Endothelial cell of umbilical vein (primary cell): ENCODE measurements around the gene PDE3A. TPM values are rescaled to one million over a fixed set of nuclear protein-coding genes. Genes with fewer than 3 reads are reported as not detected.
A peak's percentile ranks its signal among the peaks of the same experiment; 100 is the strongest.

Experiments used
- BruUV-seq: library from RNA; stranded (reverse); fragments of 400-500 nt; replicated peaks from 2 replicates; lab custom pipeline; 2021; lab: Mats Ljungman, UMichigan
- CTCF ChIA-PET: fragments of 300-600, 350-600 bp; sonication (Branson Sonifier 250); formaldehyde crosslinking; loops from one replicate; lab custom pipeline; 2021; ENCODE audit warnings: antibody characterized with exemption, inconsistent platforms; lab: Charles Lee
- POLR2A ChIA-PET: fragments of 300-600, 350-600 bp; sonication (Branson Sonifier 250); formaldehyde crosslinking; loops from one replicate; lab custom pipeline; 2021; ENCODE audit warnings: antibody characterized with exemption, inconsistent platforms; lab: Charles Lee
- DNase-seq: peaks from one replicate; pipeline ENCODE4 v3.0.0-alpha.2; 2011; ENCODE audit warnings: low read depth, low spot score
- FAIRE-seq: peaks from 2 replicates; lab custom pipeline; 2011; peaks lifted over from hg19 to GRCh38; lab: Jason Lieb, UNC
- H2AFZ ChIP-seq: 2 replicates; pipeline ENCODE4 v1.6.0; 2012; ENCODE audit warnings: low read depth, low read length, control low read depth, inconsistent platforms
- H3K27ac ChIP-seq: 2 replicates; pipeline ENCODE4 v1.5.1; 2011; ENCODE audit warnings: low read depth, mild to moderate bottlenecking, control low read depth, low read length, moderate library complexity; ENCODE audit not compliant: insufficient read depth
- H3K27me3 ChIP-seq, 2 experiments: 2 replicates each; pipeline versions ENCODE4 v1.6.0 to v1.6.1; 2011; ENCODE audit warnings: low read length in 2 of 2, mixed read lengths in 1 of 2; ENCODE audit not compliant: control insufficient read depth in 2 of 2, insufficient read depth in 2 of 2
- H3K36me3 ChIP-seq, 2 experiments: 2 replicates in 1 of 2; 3 replicates in 1 of 2; pipeline ENCODE4 v1.5.1; 2011; ENCODE audit warnings: low read length in 2 of 2, mild to moderate bottlenecking in 1 of 2, moderate library complexity in 1 of 2; ENCODE audit not compliant: control insufficient read depth in 2 of 2, insufficient read depth in 2 of 2; ENCODE audit errors: extremely low read depth in 1 of 2
- H3K4me1 ChIP-seq: 3 replicates; pipeline ENCODE4 v1.5.1; 2011; ENCODE audit warnings: mild to moderate bottlenecking, low read length; ENCODE audit not compliant: control insufficient read depth, insufficient read depth; ENCODE audit errors: extremely low read depth
- H3K4me2 ChIP-seq: 2 replicates; pipeline ENCODE4 v1.6.1; 2011; ENCODE audit warnings: low read length, control low read depth, mixed read lengths; ENCODE audit not compliant: insufficient read depth
- H3K4me3 ChIP-seq, 3 experiments: fragments of 200-600 bp in 1 of 3; sonication (generic), shearing (Covaris generic) in 1 of 3; replicated peaks in 1 of 3; 2 replicates each; pipeline ENCODE4 v1.5.1; 2011 to 2016; ENCODE audit warnings: control low read depth in 3 of 3, low read length in 3 of 3, mild to moderate bottlenecking in 2 of 3, inconsistent platforms in 1 of 3, low read depth in 1 of 3, moderate library complexity in 1 of 3; ENCODE audit not compliant: insufficient read depth in 1 of 3
- H3K79me2 ChIP-seq: 2 replicates; pipeline ENCODE4 v1.6.0; 2012; ENCODE audit warnings: low read length, inconsistent platforms; ENCODE audit not compliant: control insufficient read depth, insufficient read depth
- H3K9ac ChIP-seq: replicated peaks from 2 replicates; pipeline ENCODE3; 2011; ENCODE audit warnings: low read length, control low read depth; ENCODE audit not compliant: insufficient read depth; ENCODE audit errors: extremely low read depth
- H3K9me1 ChIP-seq: replicated peaks from 3 replicates; pipeline ENCODE4 v1.6.0; 2011; ENCODE audit warnings: mild to moderate bottlenecking, low read length; ENCODE audit not compliant: control insufficient read depth, insufficient read depth; ENCODE audit errors: extremely low read depth
- H3K9me3 ChIP-seq: replicated peaks from 2 replicates; pipeline ENCODE4 v1.5.1; 2012; ENCODE audit warnings: low read length, inconsistent platforms; ENCODE audit not compliant: control insufficient read depth, insufficient read depth
- H4K20me1 ChIP-seq: replicated peaks from 2 replicates; pipeline ENCODE3; 2011; ENCODE audit warnings: mild to moderate bottlenecking, low read length; ENCODE audit not compliant: control insufficient read depth, insufficient read depth; ENCODE audit errors: extremely low read depth
- CTCF ChIP-seq, 2 donors: IDR thresholded peaks; 1 replicate in 1 of 2; 2 replicates in 1 of 2; pipeline ENCODE4 v1.5.1; 2011; ENCODE audit warnings: low read length in 2 of 2, mild to moderate bottlenecking in 2 of 2, moderate library complexity in 2 of 2, control low read depth in 1 of 2, inconsistent platforms in 1 of 2, low read depth in 1 of 2; ENCODE audit not compliant: insufficient read depth in 1 of 2; ENCODE audit errors: extremely low read depth in 1 of 2
- EZH2 ChIP-seq: IDR thresholded peaks from 2 replicates; pipeline ENCODE4 v1.6.1; 2012; ENCODE audit warnings: borderline replicate concordance, low read depth, mild to moderate bottlenecking, moderate library complexity, low read length, inconsistent platforms; ENCODE audit not compliant: severe bottlenecking
- FOS ChIP-seq: IDR thresholded peaks from 2 replicates; pipeline ENCODE4 v1.6.1; 2011; ENCODE audit warnings: mild to moderate bottlenecking, low read length, moderate library complexity, borderline replicate concordance; ENCODE audit not compliant: insufficient read depth
- GATA2 ChIP-seq: IDR thresholded peaks from 2 replicates; pipeline ENCODE4 v1.7.0; 2011; ENCODE audit warnings: low read depth, mild to moderate bottlenecking, moderate library complexity, mixed read lengths, low read length; ENCODE audit not compliant: insufficient read length, insufficient read depth
- JUN ChIP-seq: IDR thresholded peaks from 2 replicates; pipeline ENCODE4 v1.6.1; 2011; ENCODE audit warnings: borderline replicate concordance, low read depth; ENCODE audit not compliant: insufficient read length, insufficient read depth
- MAX ChIP-seq: IDR thresholded peaks from 2 replicates; pipeline ENCODE4 v1.6.1; 2011; ENCODE audit not compliant: insufficient read depth, insufficient read length
- MYC ChIP-seq: IDR thresholded peaks from one replicate; pipeline ENCODE4 v1.6.1; 2011; ENCODE audit warnings: mild to moderate bottlenecking, low read depth, low read length
- POLR2A ChIP-seq: IDR thresholded peaks from 2 replicates; pipeline ENCODE4 v1.6.1; 2012; ENCODE audit warnings: low read depth, mild to moderate bottlenecking, control low read depth, low read length
- POLR2AphosphoS5 ChIP-seq: IDR thresholded peaks from 2 replicates; pipeline ENCODE4 v1.6.1; 2012; ENCODE audit warnings: low read depth, mild to moderate bottlenecking, control low read depth, low read length, moderate library complexity; ENCODE audit not compliant: insufficient read depth
- dilution Hi-C: fragments of 300-500 bp; cut with MboI; formaldehyde crosslinking; loops from one replicate; pipeline ENCODE4 v1.15.0; 2019; ENCODE audit warnings: low sequenced_read_pairs; ENCODE audit not compliant: extremely low pct_ligation_motif_present
- intact Hi-C: fragments of 100-400 bp; cut with micrococcal nuclease; formaldehyde crosslinking; loops from one replicate; pipeline ENCODE4 v1.10.0; 2022
- polyA plus RNA-seq, 4 experiments: library from polyadenylated mRNA; depleted of rRNA in 3 of 4; stranded (reverse) in 3 of 4; unstranded in 1 of 4; fragments of >200 nt; gene quantifications; 2 replicates each; pipeline versions ENCODE4 v1.2.1 to v1.2.3, GENCODE V29; 2011 to 2012; ENCODE audit warnings: missing spikeins in 1 of 4
- total RNA-seq: library from RNA; stranded (reverse); gene quantifications from 2 replicates; pipeline ENCODE4 v1.2.3, GENCODE V29; 2021

The PDE3A gene
- total and polyA plus RNA-seq, 2 donors (not counting 3 experiments of a cell fraction or from before 2014, with no cell fraction given), result 14.0 to 27.4 TPM

GRCh38 chr12:20483776-20484175 lies 115.4 kb downstream of the PDE3A start:
- Histone ChIP-seq H3K4me3 (no peak overlapping the region), H4K20me1 (no peaks in the 10 kb centered on the region), H3K9me1 (peaks cover 2% of the 10 kb centered on the region), H3K27ac (no peak overlapping the region), H3K27me3 (no peaks in the 10 kb centered on the region), H2AFZ (no peak overlapping the region), H3K4me2 (no peak overlapping the region), H3K79me2 (peaks cover 3% of the 10 kb centered on the region), H3K9ac (no peak overlapping the region), H3K36me3 (no peaks in the 10 kb centered on the region), H3K9me3 (no peaks in the 10 kb centered on the region), H3K4me1 (peaks cover 9% of the 10 kb centered on the region)
- intact Hi-C loops (no loop called here), dilution Hi-C loops (no loop called here)
- POLR2A ChIA-PET, result no interaction called here
- DNase-seq, result peak; percentile 40
- CTCF ChIA-PET, result interaction anchor here (1.2 to 1.3 kb wide), 3 partner anchors 11 to 64 kb away, joined by 3 to 5 read pairs (median 3); no protein-coding TSS in a partner anchor
- peak; percentile 42 for FAIRE-seq
- TF ChIP-seq EZH2 (no peak), POLR2A (no peak), MYC (no peak), MAX (no peak)
- BruUV-seq, result no TSS peak

- Histone ChIP-seq H3K4me3 (no peak overlapping the region), H4K20me1 (no peaks in the 10 kb centered on the region), H3K9me3 (no peaks in the 10 kb centered on the region), H2AFZ (no peak overlapping the region), H3K9ac (no peak overlapping the region), H3K9me1 (no peaks in the 10 kb centered on the region), H3K4me2 (no peak overlapping the region), H3K79me2 (peaks cover 3% of the 10 kb centered on the region), H3K27ac (no peak overlapping the region), H3K36me3 (no peaks in the 10 kb centered on the region), H3K4me1 (peaks cover 9% of the 10 kb centered on the region), H3K27me3 (no peaks in the 10 kb centered on the region)
- no peak for TF ChIP-seq FOS
- no peak for TF ChIP-seq MAX
- no peak for TF ChIP-seq EZH2
- no peak for TF ChIP-seq GATA2
- TF ChIP-seq JUN, result no peak
- TF ChIP-seq CTCF (IDR thresholded peaks at IDR 0.05; ENCODE audit: extremely low read depth in 1 of 2, insufficient read depth in 1 of 2, low read depth in 1 of 2, low read length in 2 of 2), result no peak
- TF ChIP-seq MYC, result no peak
- no peak for TF ChIP-seq POLR2A
- no peak for TF ChIP-seq POLR2AphosphoS5
- CTCF ChIA-PET, result no interaction called here
- DNase-seq (no peak), FAIRE-seq (no peak)
- BruUV-seq, result no TSS peak
- POLR2A ChIA-PET, result no interaction called here
- dilution Hi-C loops (no loop called here), intact Hi-C loops (no loop called here)
Observed at GRCh38 chr12:20486233-20486632, 117.9 kb downstream of the PDE3A start.
